22Rv1 (cell line): ENCODE measurements around the gene PLIN3.

ENCODE experiments used
- ZFX ChIP-seq: fragments of 450-650 bp; IDR thresholded peaks from 2 replicates; pipeline ENCODE4 v1.6.1; 2017; ENCODE audit warnings: antibody characterized with exemption, borderline replicate concordance
- TF ChIP-seq, protein P1 (sequence below): fragments of 450-650 bp; IDR thresholded peaks from 2 replicates; pipeline ENCODE4 v1.5.1; 2017; ENCODE audit warnings: mild to moderate bottlenecking

DNA sequence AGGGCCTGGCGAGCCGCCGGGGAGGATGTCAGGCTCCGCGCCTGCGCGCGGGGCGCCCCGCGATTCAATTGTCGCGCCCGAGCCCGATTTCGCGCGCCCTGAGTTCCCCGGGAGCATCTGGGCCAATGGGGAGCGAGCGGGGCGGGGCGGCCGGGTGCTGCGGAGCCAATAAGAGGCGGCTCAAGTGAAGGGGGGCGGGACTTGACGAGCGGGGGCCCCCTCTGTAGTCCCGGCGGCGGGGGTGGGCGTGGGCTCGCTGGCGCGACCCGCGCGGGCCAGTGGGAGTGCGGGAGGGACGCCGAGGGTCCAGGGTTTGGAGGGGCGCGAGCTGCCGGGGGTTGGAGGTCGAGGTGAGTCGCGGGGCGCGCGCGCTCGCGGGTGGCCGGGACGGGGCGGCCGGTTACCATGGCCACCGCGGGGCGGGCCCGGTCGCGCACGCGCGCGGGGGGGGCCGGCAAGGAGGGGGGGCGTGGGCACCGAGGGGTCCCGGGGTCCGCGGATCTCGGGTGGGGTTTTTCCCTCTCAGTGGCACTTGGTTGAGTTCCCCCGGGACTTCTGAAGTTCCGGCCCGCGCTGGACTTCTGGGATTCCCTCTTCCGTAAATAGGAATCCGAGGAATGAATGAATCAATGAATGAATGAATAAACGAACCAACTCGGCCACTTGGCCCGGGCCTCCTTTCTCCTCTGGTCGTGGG, 42.6 kb upstream of the PLIN3 start:
- TF ChIP-seq, protein P1, sequence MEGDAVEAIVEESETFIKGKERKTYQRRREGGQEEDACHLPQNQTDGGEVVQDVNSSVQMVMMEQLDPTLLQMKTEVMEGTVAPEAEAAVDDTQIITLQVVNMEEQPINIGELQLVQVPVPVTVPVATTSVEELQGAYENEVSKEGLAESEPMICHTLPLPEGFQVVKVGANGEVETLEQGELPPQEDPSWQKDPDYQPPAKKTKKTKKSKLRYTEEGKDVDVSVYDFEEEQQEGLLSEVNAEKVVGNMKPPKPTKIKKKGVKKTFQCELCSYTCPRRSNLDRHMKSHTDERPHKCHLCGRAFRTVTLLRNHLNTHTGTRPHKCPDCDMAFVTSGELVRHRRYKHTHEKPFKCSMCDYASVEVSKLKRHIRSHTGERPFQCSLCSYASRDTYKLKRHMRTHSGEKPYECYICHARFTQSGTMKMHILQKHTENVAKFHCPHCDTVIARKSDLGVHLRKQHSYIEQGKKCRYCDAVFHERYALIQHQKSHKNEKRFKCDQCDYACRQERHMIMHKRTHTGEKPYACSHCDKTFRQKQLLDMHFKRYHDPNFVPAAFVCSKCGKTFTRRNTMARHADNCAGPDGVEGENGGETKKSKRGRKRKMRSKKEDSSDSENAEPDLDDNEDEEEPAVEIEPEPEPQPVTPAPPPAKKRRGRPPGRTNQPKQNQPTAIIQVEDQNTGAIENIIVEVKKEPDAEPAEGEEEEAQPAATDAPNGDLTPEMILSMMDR, result no peak
- no peak for TF ChIP-seq ZFX
